K562 (cell line): ENCODE data around the gene ATE1.

Experiments used
- ASH1L ChIP-seq: fragments of 450-650 bp; IDR thresholded peaks from 2 replicates; pipeline ENCODE4 v1.6.1; 2018; ENCODE audit warnings: borderline replicate concordance, mild to moderate bottlenecking, low read depth; ENCODE audit not compliant: partially characterized antibody
- CEBPZ ChIP-seq: fragments of 150-350 bp; IDR thresholded peaks from 2 replicates; pipeline ENCODE4 v1.6.1; 2014; ENCODE audit warnings: low read depth, mild to moderate bottlenecking, low read length, borderline replicate concordance
- CTCF ChIP-seq, 3 experiments: IDR thresholded peaks in 2 of 3; conservative IDR thresholded peaks in 1 of 3; 2 replicates each; pipeline ENCODE4 v1.5.1; 2011 to 2012; ENCODE audit warnings: low read length in 3 of 3, mild to moderate bottlenecking in 3 of 3, control low read depth in 2 of 3, improper control_type of control experiment in 1 of 3, inconsistent platforms in 1 of 3, low read depth in 1 of 3, mixed read lengths in 1 of 3, moderate library complexity in 1 of 3; ENCODE audit not compliant: insufficient read depth in 2 of 3
- ELF4 ChIP-seq: fragments of 450-650 bp; formaldehyde crosslinking; IDR thresholded peaks from 2 replicates; pipeline ENCODE4 v1.4.0; 2022; ENCODE audit warnings: missing genetic modification characterization
- HBP1 ChIP-seq: fragments of 450-650 bp; formaldehyde crosslinking; IDR thresholded peaks from 2 replicates; pipeline ENCODE4 v1.4.0; 2022; ENCODE audit warnings: missing genetic modification characterization
- HMGXB4 ChIP-seq: sonication (generic); formaldehyde crosslinking; IDR thresholded peaks from 2 replicates; pipeline ENCODE4 v1.8.1; 2023; ENCODE audit warnings: mild to moderate bottlenecking, missing genetic modification reagents
- MLX ChIP-seq, 2 experiments: fragments of 450-650 bp in 1 of 2; sonication (generic) in 1 of 2; formaldehyde crosslinking; conservative IDR thresholded peaks; 2 replicates each; pipeline versions ENCODE4 v1.4.0 to v1.8.1; 2020 to 2022; ENCODE audit warnings: mild to moderate bottlenecking in 1 of 2, missing genetic modification reagents in 1 of 2
- NFIC ChIP-seq: fragments of 450-650 bp; IDR thresholded peaks from 2 replicates; pipeline ENCODE4 v1.6.1; 2017; ENCODE audit warnings: mild to moderate bottlenecking, inconsistent platforms
- RAD21 ChIP-seq, 2 experiments: fragments of 250-450 bp in 1 of 2; fragments of 450-650 bp in 1 of 2; sonication (Bioruptor Pico) in 1 of 2; formaldehyde crosslinking in 1 of 2; IDR thresholded peaks in 1 of 2; conservative IDR thresholded peaks in 1 of 2; 2 replicates each; pipeline versions ENCODE4 v1.4.0 to v1.8.0; 2020 to 2022; ENCODE audit warnings: mild to moderate bottlenecking in 2 of 2, moderate library complexity in 1 of 2
- SETDB1 ChIP-seq: IDR thresholded peaks from one replicate; pipeline ENCODE4 v1.6.1; 2012; ENCODE audit warnings: low read length, control low read depth, inconsistent platforms
- TEAD4 ChIP-seq, 2 experiments: sonication (generic) in 1 of 2; formaldehyde crosslinking in 1 of 2; IDR thresholded peaks; 2 replicates each; pipeline versions ENCODE4 v1.6.1 to v1.8.0; 2012 to 2022; ENCODE audit warnings: borderline replicate concordance in 1 of 2, inconsistent platforms in 1 of 2, low read length in 1 of 2, mild to moderate bottlenecking in 1 of 2, missing genetic modification reagents in 1 of 2
- ZFX ChIP-seq: sonication (generic); formaldehyde crosslinking; IDR thresholded peaks from 2 replicates; pipeline ENCODE4 v1.8.0; 2022; ENCODE audit warnings: mild to moderate bottlenecking, missing genetic modification reagents, moderate library complexity

GRCh38 chr10:121792198-121792597, 135.6 kb downstream of the ATE1 start:
- no peak for TF ChIP-seq ASH1L
- no peak for TF ChIP-seq SETDB1
- no peak for TF ChIP-seq CEBPZ
- TF ChIP-seq MLX (CRISPR knock-in tag; conservative IDR thresholded peaks at IDR 0.05), result no peak
- no peak for TF ChIP-seq HBP1 (CRISPR knock-in tag)
- TF ChIP-seq CTCF (IDR thresholded peaks at IDR 0.05 in 2 of 3, conservative IDR thresholded peaks at IDR 0.05 in 1 of 3; ENCODE audit: insufficient read depth in 2 of 3, low read depth in 1 of 3, low read length in 3 of 3), result no peak
- no peak for TF ChIP-seq ELF4
- no peak for TF ChIP-seq NFIC
- no peak for TF ChIP-seq ZFX
- TF ChIP-seq RAD21 (CRISPR knock-in tag; conservative IDR thresholded peaks at IDR 0.05 in 1 of 2, IDR thresholded peaks at IDR 0.05 in 1 of 2), result no peak
- no peak for TF ChIP-seq HMGXB4
- no peak for TF ChIP-seq TEAD4 (IDR thresholded peaks at IDR 0.05; ENCODE audit: low read length)
- no peak for TF ChIP-seq TEAD4 (CRISPR knock-in tag; IDR thresholded peaks at IDR 0.05; ENCODE audit: borderline replicate concordance)
